ENCODE data around the gene CBFB. TPM values are rescaled to one million over a fixed set of nuclear protein-coding genes. Genes with fewer than 3 reads are reported as not detected.

CBFB gene
- polyA plus RNA-seq, 1 donor from 2014 or later, result 32.6 TPM

Small RNAs within 50 kb of the gene (small RNA-seq; reads per million reads assigned to genes)
- gene RN7SL543P, result 0 reads per million in 3 experiments

Other genes with a start within 250 kb of the CBFB start
- gene TERB1, start 227.6 kb upstream of the CBFB start, polyA plus RNA-seq, result 0.38 TPM in 1 of 2 replicates, not detected in the other
- 209 and 227 TPM in 2 replicates for gene NAE1, start 198.2 kb upstream of the CBFB start, polyA plus RNA-seq
- not detected in 2 replicates for gene CA7, start 184.7 kb upstream of the CBFB start, polyA plus RNA-seq
- 3.0 and 4.2 TPM in 2 replicates for gene PDP2, start 148.6 kb upstream of the CBFB start, polyA plus RNA-seq
- not detected in 2 replicates for gene CDH16, start 110.3 kb upstream of the CBFB start, polyA plus RNA-seq
- gene RRAD, start 103.6 kb upstream of the CBFB start, polyA plus RNA-seq, result 1.0 TPM in 2 replicates
- 323 and 339 TPM in 2 replicates for gene CIAO2B, start 94.7 kb upstream of the CBFB start, polyA plus RNA-seq
- gene CES2, start 93.6 kb upstream of the CBFB start, polyA plus RNA-seq, result 22.9 and 31.4 TPM in 2 replicates
- 1.8 and 3.7 TPM in 2 replicates for gene CES3, start 67.9 kb upstream of the CBFB start, polyA plus RNA-seq
- gene CES4A, start 40.6 kb upstream of the CBFB start, polyA plus RNA-seq, result 47.0 and 51.2 TPM in 2 replicates
- 9.8 and 25.9 TPM in 2 replicates for gene PHAF1, start 80.8 kb downstream of the CBFB start, polyA plus RNA-seq
- gene B3GNT9, start 121.8 kb downstream of the CBFB start, polyA plus RNA-seq, result not detected in 2 replicates
- gene TRADD, start 130.8 kb downstream of the CBFB start, polyA plus RNA-seq, result 0.96 TPM in 1 of 2 replicates, not detected in the other
- 1.2 and 2.8 TPM in 2 replicates for gene FBXL8, start 130.8 kb downstream of the CBFB start, polyA plus RNA-seq
- 12.7 and 27.9 TPM in 2 replicates for gene HSF4, start 135.6 kb downstream of the CBFB start, polyA plus RNA-seq
- gene NOL3, start 141.4 kb downstream of the CBFB start, polyA plus RNA-seq, result 8.4 and 17.0 TPM in 2 replicates
- 323 and 356 TPM in 2 replicates for gene MATCAP1, start 154.8 kb downstream of the CBFB start, polyA plus RNA-seq
- 0.43 and 0.96 TPM in 2 replicates for gene EXOC3L1, start 161.0 kb downstream of the CBFB start, polyA plus RNA-seq
- gene E2F4, start 163.0 kb downstream of the CBFB start, polyA plus RNA-seq, result 112 and 140 TPM in 2 replicates
- 2.2 and 3.5 TPM in 2 replicates for gene ELMO3, start 170.0 kb downstream of the CBFB start, polyA plus RNA-seq
- gene TMEM208, start 198.0 kb downstream of the CBFB start, polyA plus RNA-seq, result 39.2 and 53.5 TPM in 2 replicates
- gene FHOD1, start 218.3 kb downstream of the CBFB start, polyA plus RNA-seq, result 0.92 and 6.3 TPM in 2 replicates
- 1.6 and 1.8 TPM in 2 replicates for gene SLC9A5, start 219.8 kb downstream of the CBFB start, polyA plus RNA-seq